HG03060 (cell line): ENCODE measurements around the gene PDK1.
"Not testable (repeated sequence)": the region's sequence is repeated elsewhere in the genome, so short reads cannot be mapped to it uniquely, and the experiment has no call there.

Experiments
- ATAC-seq: cut with Tn5 transposase; IDR thresholded peaks from one replicate; pipeline ENCODE4 v1.9.1; 2021; ENCODE audit warnings: low read depth, moderate number of reproducible peaks; ENCODE audit not compliant: unreplicated experiment

The PDK1 gene

DNA sequence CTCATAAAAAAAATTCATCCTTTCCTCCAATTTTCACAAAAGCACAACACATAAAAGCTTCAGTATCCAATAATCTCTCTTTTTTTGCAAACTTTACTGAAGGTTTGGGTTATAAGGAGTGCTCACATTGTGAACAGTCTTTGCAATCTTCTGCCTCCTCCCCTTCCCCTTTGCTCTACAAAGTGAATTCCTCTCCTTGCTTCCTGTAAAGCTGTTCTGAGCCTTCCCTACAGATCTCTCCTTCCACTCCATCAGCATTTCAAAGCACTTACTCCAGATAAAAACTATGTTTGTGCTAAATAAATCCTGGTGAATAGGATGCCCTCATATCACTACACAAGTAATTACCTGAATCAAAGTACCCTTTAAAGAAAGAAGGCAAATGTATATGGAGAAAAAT lies 4.6 kb upstream of the PDK1 start:
- no peak for ATAC-seq

GRCh38 chr2:172552547-172553291 lies 3.2 kb upstream of the PDK1 start:
- ATAC-seq, result no peak

GRCh38 chr2:172554352-172555271 lies 1.3 kb upstream of the PDK1 start:
- ATAC-seq, result no peak

GRCh38 chr2:172555272-172555521 lies 693 bp upstream of the PDK1 start:
- ATAC-seq, result no peak

DNA sequence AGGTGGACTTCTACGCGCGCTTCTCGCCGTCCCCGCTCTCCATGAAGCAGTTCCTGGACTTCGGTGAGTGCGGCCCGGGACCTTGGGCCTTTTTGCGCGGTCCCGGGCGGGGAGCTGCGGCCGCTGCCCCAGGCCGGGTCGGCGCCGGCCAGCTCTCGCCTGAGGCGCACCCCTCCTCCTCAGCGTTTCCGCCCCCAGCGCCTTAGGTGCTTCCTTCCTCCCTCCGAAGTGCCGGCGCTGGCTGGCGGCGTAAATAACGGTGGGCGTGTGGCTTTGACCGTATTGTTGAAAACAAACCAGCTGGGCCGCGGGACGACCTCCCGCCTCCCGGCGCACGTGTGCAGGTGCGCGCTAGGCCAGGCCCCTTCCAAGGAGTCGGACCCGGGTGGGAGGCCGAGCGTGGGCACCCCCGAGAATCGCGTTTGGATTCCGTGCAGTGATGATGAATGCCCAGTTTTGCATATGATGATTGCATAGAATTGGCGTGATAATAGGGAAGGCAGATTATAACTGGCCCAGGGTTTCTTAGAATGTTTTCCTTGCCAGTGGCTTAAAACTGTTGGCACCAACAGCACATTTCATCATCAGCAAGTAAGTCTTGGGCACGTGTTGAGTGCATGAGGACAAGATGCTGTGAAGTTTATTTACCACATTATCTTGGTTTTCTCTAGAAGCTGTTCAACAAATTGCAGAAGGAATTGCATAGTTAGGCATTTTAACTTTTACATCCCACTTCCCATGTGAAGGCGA lies 569 bp downstream of the PDK1 start:
- peak; percentile 59 for ATAC-seq

DNA sequence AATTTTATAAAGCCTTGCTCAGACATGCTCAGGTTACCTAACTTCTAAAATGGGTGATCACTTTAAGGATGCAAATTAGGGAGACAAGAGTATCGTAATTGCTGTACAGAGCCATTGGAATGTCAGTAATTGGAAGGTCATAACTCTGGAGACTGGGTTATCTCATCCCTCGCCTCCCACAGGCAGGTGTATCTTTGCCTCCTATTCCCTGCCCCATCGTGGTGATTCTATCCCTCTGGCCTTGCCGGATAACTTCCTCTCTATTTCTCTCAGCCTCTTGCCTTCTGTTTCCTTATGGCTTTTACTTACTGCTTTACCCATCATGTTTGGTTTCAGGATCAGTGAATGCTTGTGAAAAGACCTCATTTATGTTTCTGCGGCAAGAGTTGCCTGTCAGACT lies 2.5 kb downstream of the PDK1 start:
- ATAC-seq, result no peak

GRCh38 chr2:172560721-172561120 lies 4.8 kb downstream of the PDK1 start:
- no peak for ATAC-seq

DNA sequence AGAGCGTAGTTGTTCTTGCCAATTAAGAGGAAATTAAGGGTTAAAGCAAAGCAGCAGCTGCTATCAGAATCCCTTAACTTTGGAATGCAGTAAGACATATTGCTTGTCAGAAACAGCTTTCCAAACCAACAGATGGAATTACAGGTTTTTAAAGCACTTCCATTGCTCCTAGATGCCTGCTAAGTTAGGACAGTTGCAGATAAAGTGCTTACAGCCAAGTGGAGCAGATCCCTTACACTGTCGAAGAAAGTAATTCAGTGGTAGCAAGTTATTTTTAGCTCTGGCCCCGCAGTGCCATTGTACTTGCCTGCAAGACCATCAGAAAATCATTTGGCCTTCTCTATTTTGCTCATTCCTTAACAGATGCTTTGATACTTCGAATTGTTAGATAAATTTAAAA lies 5.4 kb downstream of the PDK1 start:
- no peak for ATAC-seq

GRCh38 chr2:172562298-172562697 lies 6.4 kb downstream of the PDK1 start:
- ATAC-seq, result no peak

GRCh38 chr2:172564376-172564775 lies 8.5 kb downstream of the PDK1 start:
- no peak for ATAC-seq

GRCh38 chr2:172571245-172571644 lies 15.4 kb downstream of the PDK1 start:
- no peak for ATAC-seq

DNA sequence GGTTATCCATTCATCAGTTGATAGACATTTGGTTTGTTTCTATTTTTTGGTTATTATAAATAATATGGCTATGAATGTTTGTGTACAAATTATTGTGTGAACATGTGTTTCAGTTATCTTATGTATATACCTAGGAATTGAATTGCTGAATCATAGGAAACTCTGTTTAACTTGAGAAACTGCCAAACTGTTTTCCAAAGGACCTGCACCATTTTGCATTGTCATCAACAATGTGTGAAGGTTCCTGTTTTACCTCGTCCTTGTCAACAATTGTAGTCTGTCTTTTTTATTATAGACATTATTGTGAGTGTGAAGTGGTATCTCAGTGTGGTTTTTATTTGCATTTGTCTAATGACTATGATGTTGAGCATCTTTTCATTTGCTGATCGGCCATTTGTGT lies 17.1 kb downstream of the PDK1 start:
- no peak for ATAC-seq

DNA sequence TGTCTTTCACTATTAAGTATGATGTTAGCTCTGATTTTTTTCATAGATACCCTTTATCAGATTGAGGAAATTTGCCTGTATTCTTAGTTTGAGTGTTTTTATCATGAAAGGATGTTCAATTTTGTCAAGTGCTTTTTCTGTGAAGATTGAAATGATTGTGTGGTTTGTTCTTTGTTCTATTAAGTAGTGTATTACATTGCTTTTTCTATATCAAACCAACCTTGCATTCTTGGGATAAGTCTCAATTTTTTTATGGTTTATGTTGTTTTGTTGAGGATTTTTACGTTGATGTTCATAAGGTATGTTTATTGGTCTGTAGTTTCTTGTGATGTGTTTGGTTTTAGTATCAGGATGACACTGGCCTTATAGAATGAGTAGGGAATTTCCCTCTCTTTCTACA lies 19.1 kb downstream of the PDK1 start:
- ATAC-seq, result no peak

DNA sequence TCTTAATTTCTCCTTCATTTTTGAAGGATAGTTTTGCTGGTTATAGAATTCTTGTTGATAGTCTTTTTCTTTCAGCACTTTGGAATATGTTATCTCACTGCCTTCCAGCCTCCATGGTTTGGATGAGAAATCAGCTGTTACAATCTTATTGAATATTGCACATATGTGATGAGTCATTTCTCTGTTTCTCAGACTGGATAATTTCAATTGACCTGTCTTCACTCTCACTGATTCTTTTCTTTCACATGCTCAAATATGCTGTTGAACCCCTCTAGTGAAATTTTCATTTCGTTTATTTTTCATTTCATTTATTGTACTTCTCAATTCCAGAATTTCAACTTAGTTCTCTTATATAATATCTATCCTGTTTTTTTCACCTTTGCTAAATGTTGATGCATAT lies 22.2 kb downstream of the PDK1 start:
- no peak for ATAC-seq

- no peak for ATAC-seq
Measured at GRCh38 chr2:172578860-172579512, 23.1 kb downstream of the PDK1 start.

GRCh38 chr2:172580544-172580943 lies 24.7 kb downstream of the PDK1 start:
- no peak for ATAC-seq

GRCh38 chr2:172582656-172583055 lies 26.8 kb downstream of the PDK1 start:
- ATAC-seq, result no peak

DNA sequence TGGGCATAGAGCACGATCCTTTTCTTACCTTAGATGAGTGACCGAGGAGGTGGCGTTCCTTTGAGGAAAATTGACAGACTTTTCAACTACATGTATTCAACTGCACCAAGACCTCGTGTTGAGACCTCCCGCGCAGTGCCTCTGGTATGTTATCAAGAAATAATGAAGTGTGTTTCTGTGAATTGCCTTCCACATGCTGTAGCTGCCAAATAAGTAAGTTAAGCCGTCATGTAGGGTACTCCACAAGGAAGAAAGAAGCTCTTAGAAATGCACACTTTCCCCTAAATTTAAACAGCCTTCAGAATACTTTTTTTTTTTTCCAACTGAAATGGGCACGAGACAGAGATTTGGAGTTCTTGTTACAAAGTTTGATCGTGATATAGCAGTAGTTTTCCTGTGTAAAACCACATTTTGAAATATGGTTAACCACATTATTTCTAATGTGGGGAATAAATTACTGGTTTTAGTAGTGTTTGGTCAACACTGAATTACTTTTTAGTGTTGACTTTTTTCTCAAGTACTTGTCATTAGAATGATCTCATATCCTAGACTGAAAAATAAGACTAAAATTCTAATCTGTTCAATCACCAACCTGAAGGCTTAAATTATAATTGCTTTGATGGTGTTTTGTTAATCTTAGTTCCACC lies 30.5 kb downstream of the PDK1 start:
- ATAC-seq, result no peak

DNA sequence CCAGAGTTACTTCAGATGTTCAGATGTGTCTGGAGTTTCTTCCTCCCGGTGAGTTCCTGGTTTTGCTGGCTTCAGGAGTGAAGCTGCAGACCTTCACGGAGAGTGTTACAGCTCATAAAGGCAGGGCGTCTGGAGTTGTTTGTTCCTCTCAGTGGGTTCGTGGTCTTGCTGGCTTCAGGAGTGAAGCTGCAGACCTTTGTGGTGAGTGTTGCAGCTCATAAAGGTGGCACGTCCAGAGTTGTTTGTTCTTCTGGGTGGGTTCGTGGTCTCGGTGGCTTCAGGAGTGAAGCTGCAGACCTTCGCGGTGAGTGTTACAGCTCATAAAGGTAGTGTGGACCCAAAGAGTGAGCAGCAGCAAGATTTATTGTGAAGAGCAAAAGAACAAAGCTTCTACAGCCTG lies 31.3 kb downstream of the PDK1 start:
- ATAC-seq, result not testable (repeated sequence)

DNA sequence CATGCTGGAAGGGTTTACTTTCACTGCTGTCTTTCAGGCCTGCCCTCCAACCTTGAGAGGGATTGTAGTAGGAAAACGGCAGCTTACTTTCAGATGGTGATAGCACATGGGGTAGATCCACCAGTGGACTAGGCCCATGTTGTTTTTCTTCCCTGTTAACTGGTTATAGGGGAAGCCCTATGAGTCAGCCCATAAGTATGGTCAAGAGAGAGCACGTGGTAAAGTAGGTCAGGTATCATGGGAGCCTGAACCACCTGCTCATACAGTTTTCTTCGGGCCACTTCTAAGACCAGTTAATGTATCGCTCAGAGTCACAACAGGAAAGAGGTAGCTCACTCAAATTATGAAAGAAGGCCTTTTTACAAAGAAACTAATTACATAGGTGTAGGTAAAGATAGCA lies 33.0 kb downstream of the PDK1 start:
- ATAC-seq, result no peak
